ENCODE results near the gene SPDYE1.
"Not testable (repeated sequence)": the region's sequence is repeated elsewhere in the genome, so short reads cannot be mapped to it uniquely, and the experiment has no call there.

GRCh38 chr7:43987476-43987875 lies 10.2 kb upstream of the SPDYE1 start:
- not testable (repeated sequence) for TF ChIP-seq CTCF, EP300, POLR2AphosphoS5, POLR2A (IDR thresholded peaks at IDR 0.05)

All from upper lobe of left lung (tissue), 4 donors.